ENCODE results near the gene PCCA.

Gene PCCA

DNA sequence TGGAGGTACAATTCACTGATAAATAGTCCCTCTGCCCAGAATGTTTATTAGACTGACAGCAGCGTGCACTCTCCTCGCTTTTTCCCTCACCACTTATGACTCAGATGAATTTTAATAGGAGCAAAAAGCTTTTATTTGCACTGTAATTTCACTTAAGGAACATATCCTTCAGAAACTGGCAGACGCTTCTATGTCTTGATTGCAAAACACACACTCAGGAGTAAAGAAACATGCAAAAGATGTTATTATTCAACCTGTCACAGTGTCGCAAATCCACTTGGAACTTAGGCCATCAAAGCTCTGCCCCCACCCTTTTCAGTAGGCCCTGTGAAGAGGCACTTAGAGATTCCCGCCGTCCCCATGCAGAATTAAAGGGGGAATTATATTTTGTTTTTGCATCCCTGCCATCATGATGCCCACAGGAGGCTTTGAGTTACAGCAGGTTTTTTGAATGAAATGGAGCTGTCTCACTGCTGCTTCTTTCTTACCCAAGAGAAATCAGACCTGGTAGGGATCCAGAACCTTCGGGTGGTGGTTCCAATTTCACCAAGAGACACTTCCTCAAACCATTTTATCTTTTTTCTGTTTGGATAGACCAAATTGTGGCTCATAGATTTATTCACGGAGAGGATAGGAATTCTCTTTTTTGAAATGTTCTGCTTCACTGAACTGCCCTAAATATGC is 425.2 kb downstream of the PCCA start:
- no peaks in the 10 kb centered on the region for H3K27me3 ChIP-seq (ENCODE audit: insufficient read depth, low read length, poor library complexity)
- no peak overlapping the region for H3K4me3 ChIP-seq (ENCODE audit: low read depth in 1 of 2, low read length in 2 of 2)
- H3K27ac ChIP-seq (ENCODE audit: low read length), result no peak overlapping the region
- no peaks in the 10 kb centered on the region for H3K36me3 ChIP-seq (ENCODE audit: insufficient read depth, low read length)
- no peaks in the 10 kb centered on the region for H3K79me2 ChIP-seq (ENCODE audit: insufficient read depth, low read length)
- H2AFZ ChIP-seq (ENCODE audit: low read depth, low read length), result no peak overlapping the region
- no peak for TF ChIP-seq EZH2 (IDR thresholded peaks at IDR 0.05; ENCODE audit: borderline replicate concordance, low read depth, low read length, severe bottlenecking)
- TF ChIP-seq, protein P1, sequence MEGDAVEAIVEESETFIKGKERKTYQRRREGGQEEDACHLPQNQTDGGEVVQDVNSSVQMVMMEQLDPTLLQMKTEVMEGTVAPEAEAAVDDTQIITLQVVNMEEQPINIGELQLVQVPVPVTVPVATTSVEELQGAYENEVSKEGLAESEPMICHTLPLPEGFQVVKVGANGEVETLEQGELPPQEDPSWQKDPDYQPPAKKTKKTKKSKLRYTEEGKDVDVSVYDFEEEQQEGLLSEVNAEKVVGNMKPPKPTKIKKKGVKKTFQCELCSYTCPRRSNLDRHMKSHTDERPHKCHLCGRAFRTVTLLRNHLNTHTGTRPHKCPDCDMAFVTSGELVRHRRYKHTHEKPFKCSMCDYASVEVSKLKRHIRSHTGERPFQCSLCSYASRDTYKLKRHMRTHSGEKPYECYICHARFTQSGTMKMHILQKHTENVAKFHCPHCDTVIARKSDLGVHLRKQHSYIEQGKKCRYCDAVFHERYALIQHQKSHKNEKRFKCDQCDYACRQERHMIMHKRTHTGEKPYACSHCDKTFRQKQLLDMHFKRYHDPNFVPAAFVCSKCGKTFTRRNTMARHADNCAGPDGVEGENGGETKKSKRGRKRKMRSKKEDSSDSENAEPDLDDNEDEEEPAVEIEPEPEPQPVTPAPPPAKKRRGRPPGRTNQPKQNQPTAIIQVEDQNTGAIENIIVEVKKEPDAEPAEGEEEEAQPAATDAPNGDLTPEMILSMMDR (IDR thresholded peaks at IDR 0.05; ENCODE audit: borderline replicate concordance, extremely low read depth, low read length, poor library complexity, severe bottlenecking), result no peak
- ATAC-seq (ENCODE audit: insufficient read depth, low read depth), result no peak
- no peak overlapping the region for H3K4me2 ChIP-seq (ENCODE audit: insufficient read depth, low read length)
- no peaks in the 10 kb centered on the region for H4K20me1 ChIP-seq (ENCODE audit: insufficient read depth, low read length)
- no peak for DNase-seq
- no peaks in the 10 kb centered on the region for H3K9me3 ChIP-seq (ENCODE audit: insufficient read depth, low read length, severe bottlenecking)
- H3K4me1 ChIP-seq (ENCODE audit: insufficient read depth, low read length), result no peaks in the 10 kb centered on the region
- H3K9ac ChIP-seq (ENCODE audit: low read depth, low read length), result no peak overlapping the region

DNA sequence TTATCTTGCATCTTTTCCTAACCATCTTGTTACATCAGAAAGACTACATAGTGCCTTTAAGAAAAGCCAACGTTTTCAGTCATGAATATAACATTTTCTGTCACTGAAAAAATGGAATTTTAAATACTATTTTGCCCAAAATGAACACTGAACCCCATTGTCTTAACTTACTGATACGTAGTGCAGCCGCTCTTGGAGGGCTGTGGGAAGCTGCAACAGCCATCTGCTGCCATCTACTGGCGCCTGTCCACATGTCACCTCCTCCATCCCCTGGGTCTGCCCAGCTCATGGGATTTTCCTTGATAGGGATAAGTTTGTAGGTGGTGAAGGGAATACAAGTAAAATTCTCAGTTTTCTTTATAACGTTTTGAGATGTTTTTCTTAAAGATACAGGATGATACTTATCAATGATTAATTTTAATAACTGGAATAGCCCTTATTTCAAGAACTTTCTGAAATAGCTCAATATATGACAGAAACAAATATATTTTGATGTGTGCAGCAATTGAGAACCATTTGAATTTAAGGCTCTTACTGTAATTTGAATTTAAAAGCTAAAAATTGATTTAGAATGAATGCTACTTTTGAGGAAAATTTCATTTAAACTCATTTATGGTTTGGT is 426.0 kb downstream of the PCCA start:
- Histone ChIP-seq H3K4me3 (ENCODE audit: low read depth in 1 of 2, low read length in 2 of 2) (no peak overlapping the region), H2AFZ (ENCODE audit: low read depth, low read length) (no peak overlapping the region), H4K20me1 (ENCODE audit: insufficient read depth, low read length) (no peaks in the 10 kb centered on the region), H3K27ac (ENCODE audit: low read length) (no peak overlapping the region), H3K27me3 (ENCODE audit: insufficient read depth, low read length, poor library complexity) (no peaks in the 10 kb centered on the region), H3K36me3 (ENCODE audit: insufficient read depth, low read length) (no peaks in the 10 kb centered on the region), H3K4me2 (ENCODE audit: insufficient read depth, low read length) (no peak overlapping the region), H3K9me3 (ENCODE audit: insufficient read depth, low read length, severe bottlenecking) (no peaks in the 10 kb centered on the region), H3K9ac (ENCODE audit: low read depth, low read length) (no peak overlapping the region), H3K4me1 (ENCODE audit: insufficient read depth, low read length) (no peaks in the 10 kb centered on the region), H3K79me2 (ENCODE audit: insufficient read depth, low read length) (no peaks in the 10 kb centered on the region)
- peak; percentile 99 for ATAC-seq (ENCODE audit: insufficient read depth, low read depth)
- no peak for TF ChIP-seq EZH2 (IDR thresholded peaks at IDR 0.05; ENCODE audit: borderline replicate concordance, low read depth, low read length, severe bottlenecking)
- TF ChIP-seq, protein P1 (IDR thresholded peaks at IDR 0.05; ENCODE audit: borderline replicate concordance, extremely low read depth, low read length, poor library complexity, severe bottlenecking), result peak; percentile 97
- DNase-seq, result peak; percentile 72

DNA sequence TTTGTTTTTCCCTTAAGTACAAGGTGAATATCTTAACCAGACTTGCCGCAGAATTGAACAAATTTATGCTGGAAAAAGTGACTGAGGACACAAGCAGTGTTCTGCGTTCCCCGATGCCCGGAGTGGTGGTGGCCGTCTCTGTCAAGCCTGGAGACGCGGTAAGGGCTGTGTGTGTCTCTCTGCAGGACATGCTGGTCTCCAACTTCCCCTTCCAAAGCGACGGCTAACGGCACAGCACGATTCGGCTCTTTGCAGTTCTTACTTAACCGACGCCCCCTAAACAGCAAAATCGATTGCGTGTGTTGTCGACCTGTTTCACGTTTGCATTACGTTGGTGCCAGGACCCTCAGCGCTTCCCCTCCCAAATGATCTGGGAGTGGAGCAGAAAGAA is 426.5 kb downstream of the PCCA start:
- H3K9ac ChIP-seq (ENCODE audit: low read depth, low read length), result no peak overlapping the region
- ATAC-seq (ENCODE audit: insufficient read depth, low read depth) (no peak), DNase-seq (no peak)
- no peaks in the 10 kb centered on the region for H3K36me3 ChIP-seq (ENCODE audit: insufficient read depth, low read length)
- H3K79me2 ChIP-seq (ENCODE audit: insufficient read depth, low read length), result no peaks in the 10 kb centered on the region
- no peaks in the 10 kb centered on the region for H3K9me3 ChIP-seq (ENCODE audit: insufficient read depth, low read length, severe bottlenecking)
- no peak overlapping the region for H3K4me2 ChIP-seq (ENCODE audit: insufficient read depth, low read length)
- no peak overlapping the region for H2AFZ ChIP-seq (ENCODE audit: low read depth, low read length)
- no peak overlapping the region for H3K27ac ChIP-seq (ENCODE audit: low read length)
- H3K4me3 ChIP-seq (ENCODE audit: low read depth in 1 of 2, low read length in 2 of 2), result no peak overlapping the region
- H4K20me1 ChIP-seq (ENCODE audit: insufficient read depth, low read length), result no peaks in the 10 kb centered on the region
- H3K4me1 ChIP-seq (ENCODE audit: insufficient read depth, low read length), result no peaks in the 10 kb centered on the region
- TF ChIP-seq, protein P1 (IDR thresholded peaks at IDR 0.05; ENCODE audit: borderline replicate concordance, extremely low read depth, low read length, poor library complexity, severe bottlenecking), result no peak
- no peak for TF ChIP-seq EZH2 (IDR thresholded peaks at IDR 0.05; ENCODE audit: borderline replicate concordance, low read depth, low read length, severe bottlenecking)
- H3K27me3 ChIP-seq (ENCODE audit: insufficient read depth, low read length, poor library complexity), result no peaks in the 10 kb centered on the region

Measured in DND-41 (cell line).